NB4 (cell line): ENCODE results near the gene LINC01488.

Experiments
- DNase-seq: peaks from one replicate; pipeline ENCODE4 v3.0.0; 2010; ENCODE audit warnings: low read depth
- H3K4me3 ChIP-seq: one replicate; pipeline ENCODE4 v1.5.1; 2011; ENCODE audit warnings: mild to moderate bottlenecking, low read depth, low read length, moderate library complexity
- MYC ChIP-seq: IDR thresholded peaks from 2 replicates; pipeline ENCODE4 v1.6.1; 2011; ENCODE audit warnings: low read depth, low read length
- POLR2A ChIP-seq: IDR thresholded peaks from 2 replicates; pipeline ENCODE4 v1.6.1; 2011; ENCODE audit warnings: mild to moderate bottlenecking; ENCODE audit not compliant: insufficient read length; ENCODE audit errors: extremely low read depth
- TF ChIP-seq, protein P1 (sequence below): IDR thresholded peaks from one replicate; pipeline ENCODE4 v1.5.1; 2012; ENCODE audit warnings: low read depth, low read length
- TF ChIP-seq, protein P2 (sequence below): IDR thresholded peaks from 2 replicates; pipeline ENCODE4 v1.6.1; 2011; ENCODE audit warnings: low read depth, low read length

The LINC01488 gene

DNA sequence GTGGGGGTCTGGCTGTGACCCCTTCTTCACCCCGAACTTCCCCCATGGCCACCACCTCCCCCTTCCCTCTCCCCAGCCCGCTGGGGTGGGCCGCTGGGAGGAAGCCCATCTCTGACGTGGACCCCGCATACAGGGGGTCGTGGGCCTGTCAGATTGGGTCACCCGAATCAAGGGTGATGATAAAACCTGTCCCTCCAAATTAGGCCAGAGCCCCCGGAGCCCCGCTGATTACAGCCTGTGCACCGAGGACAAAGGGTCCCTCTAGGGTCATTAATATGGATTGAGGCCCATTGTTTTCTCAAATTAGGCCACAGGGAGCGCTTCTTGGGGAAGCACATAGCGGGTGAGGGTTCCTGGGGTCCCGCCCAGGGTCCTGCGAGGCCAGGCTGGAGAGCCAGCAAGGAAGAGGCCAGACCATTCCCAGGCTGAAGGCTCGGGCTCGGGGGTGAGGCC lies 4.9 kb upstream of the LINC01488 start:
- TF ChIP-seq MYC (no peak), POLR2A (no peak)
- H3K4me3 ChIP-seq = no peak overlapping the region
- DNase-seq = no peak

DNA sequence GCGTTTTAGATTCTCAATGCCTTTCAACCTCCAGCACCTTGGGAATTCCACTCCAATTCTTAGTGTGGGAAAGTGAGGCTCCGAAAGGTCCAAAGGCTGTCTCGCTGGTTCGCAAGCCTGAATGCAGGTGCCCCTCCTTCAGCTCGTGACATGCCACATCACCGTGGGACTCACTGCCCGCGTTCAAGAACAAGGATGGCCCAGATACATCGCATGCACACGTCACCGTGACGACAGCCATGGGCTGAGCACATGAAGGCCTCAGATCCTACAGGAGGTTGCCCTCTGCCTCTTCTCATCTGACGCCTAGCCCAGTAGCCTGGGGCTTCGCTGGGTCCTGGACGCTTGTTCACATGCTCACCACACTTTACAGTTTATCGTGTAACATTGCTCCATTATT lies 4.4 kb upstream of the LINC01488 start:
- TF ChIP-seq MYC = no peak
- TF ChIP-seq, protein P1, sequence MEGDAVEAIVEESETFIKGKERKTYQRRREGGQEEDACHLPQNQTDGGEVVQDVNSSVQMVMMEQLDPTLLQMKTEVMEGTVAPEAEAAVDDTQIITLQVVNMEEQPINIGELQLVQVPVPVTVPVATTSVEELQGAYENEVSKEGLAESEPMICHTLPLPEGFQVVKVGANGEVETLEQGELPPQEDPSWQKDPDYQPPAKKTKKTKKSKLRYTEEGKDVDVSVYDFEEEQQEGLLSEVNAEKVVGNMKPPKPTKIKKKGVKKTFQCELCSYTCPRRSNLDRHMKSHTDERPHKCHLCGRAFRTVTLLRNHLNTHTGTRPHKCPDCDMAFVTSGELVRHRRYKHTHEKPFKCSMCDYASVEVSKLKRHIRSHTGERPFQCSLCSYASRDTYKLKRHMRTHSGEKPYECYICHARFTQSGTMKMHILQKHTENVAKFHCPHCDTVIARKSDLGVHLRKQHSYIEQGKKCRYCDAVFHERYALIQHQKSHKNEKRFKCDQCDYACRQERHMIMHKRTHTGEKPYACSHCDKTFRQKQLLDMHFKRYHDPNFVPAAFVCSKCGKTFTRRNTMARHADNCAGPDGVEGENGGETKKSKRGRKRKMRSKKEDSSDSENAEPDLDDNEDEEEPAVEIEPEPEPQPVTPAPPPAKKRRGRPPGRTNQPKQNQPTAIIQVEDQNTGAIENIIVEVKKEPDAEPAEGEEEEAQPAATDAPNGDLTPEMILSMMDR = no peak
- TF ChIP-seq POLR2A = no peak
- TF ChIP-seq, protein P2, sequence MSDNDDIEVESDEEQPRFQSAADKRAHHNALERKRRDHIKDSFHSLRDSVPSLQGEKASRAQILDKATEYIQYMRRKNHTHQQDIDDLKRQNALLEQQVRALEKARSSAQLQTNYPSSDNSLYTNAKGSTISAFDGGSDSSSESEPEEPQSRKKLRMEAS = no peak
- DNase-seq = no peak
- no peak overlapping the region for H3K4me3 ChIP-seq

DNA sequence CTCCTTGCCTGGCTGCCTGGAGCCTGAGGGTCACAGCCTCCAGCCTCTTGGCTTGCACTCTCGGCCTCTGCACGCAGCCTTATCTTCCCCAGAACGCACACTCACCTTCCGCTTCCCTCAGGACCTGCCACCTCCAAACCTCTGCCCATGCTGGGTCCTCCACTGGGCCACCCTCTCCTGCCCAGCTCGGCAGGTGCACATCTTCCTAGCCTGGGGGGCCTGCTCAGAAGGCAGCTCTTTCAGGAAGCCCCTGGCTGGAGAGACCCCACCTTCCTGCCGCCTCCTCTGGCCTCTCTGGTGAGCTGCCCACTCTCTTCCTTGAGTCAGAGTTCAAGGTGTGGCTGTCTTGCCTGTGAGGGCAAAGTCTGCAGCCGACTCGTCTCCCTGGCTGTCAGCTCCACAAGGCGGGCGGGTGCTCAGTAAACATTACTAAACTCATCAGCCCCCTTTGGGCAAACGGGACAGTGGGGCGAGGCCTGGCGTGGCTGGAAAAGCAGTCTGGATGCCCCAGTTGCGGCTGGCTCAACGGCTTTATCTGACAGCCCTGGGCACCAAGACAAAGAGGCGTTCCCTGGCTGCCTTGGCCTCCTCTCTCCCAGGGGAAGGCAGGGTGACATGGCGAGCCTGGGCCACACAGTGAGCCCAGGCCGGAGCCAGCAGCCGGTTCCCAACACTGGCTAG lies 1.7 kb upstream of the LINC01488 start:
- no peak for DNase-seq
- no peak overlapping the region for H3K4me3 ChIP-seq
- no peak for TF ChIP-seq MYC
- TF ChIP-seq POLR2A = no peak
- TF ChIP-seq, protein P1 = no peak
- TF ChIP-seq, protein P2 = no peak

DNA sequence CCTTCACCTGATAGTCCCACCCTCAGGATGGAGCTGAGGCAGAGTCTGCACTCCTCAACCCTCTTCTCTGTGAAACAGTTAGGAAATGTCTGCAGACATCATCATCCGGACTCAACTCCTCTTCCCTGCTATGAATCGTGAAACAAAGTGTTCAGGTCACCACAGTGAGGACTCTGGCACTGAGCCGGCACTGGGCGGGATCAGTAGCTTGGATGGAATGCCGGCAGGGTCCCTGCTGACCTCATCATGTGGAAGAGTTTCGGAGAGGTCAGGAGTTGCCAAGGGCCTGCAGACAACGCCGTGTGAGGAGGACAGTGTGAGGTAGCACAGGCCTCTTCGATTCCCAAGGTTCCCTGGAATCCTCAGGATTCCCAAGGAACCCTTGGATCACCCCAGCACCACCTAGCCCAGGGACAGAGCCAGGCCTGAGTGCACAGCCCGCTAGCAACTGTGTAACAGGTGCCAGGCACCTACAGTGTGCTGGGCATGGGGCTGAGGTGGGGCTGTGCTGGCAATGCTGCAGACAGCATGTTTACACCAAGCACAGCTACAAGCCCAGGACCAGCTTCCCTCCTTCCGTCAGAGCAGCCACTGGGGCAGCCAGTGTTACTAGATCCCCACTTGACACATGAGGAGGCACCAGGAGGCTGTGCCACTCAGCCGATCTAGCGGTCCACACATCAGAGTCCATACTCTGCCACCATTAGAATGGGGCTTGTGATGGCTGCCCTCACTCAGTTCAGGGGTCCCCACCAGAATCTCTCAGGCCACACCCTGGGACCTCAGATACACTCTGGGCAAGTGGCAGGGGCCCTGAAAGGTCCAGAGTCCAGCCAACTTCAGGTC lies 693 bp upstream of the LINC01488 start:
- DNase-seq = no peak
- TF ChIP-seq POLR2A (no peak), MYC (no peak)
- TF ChIP-seq, protein P2 = no peak
- TF ChIP-seq, protein P1 = no peak
- H3K4me3 ChIP-seq = no peak overlapping the region

DNA sequence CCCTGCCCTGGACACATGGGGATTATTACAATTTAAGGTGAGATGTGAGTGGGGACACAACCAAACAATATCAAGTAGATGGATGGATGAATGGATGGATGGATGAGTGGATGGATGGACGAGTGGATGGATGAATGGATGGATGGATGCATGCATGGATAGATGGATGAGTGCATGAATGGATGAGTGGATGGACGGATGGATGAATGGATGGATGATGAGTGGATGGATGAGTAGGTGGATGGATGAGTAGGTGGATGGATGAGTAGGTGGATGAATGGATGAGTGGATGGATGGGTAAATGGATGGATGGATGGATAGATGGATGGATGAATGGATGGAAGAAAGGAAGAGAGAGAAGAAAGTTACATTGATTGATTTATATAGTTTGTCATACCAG lies 859 bp downstream of the LINC01488 start:
- TF ChIP-seq, protein P2 = no peak
- TF ChIP-seq POLR2A (no peak), MYC (no peak)
- TF ChIP-seq, protein P1 = no peak
- DNase-seq = no peak

DNA sequence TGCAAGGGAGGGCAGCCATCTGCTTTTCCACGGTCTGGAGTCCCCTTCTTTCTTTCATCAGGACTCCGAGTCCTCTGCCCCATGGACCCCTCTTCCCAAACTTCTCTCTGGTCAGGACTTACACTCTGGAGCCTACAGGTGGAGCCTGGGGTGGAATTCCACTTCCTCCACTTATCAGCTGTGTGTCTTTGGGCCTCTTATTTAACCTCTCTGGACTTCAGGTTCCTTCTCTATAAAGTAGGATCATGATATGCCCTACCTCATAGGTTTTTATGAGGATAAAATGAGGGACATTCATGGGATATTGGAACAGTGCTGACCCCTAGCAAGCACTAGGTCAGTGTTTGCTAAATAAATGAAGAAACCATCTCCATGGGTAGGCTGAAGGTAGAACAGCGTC lies 1.7 kb downstream of the LINC01488 start:
- no peak for DNase-seq
- no peak overlapping the region for H3K4me3 ChIP-seq
- TF ChIP-seq, protein P1 = no peak
- TF ChIP-seq MYC = no peak
- TF ChIP-seq POLR2A = no peak
- TF ChIP-seq, protein P2 = no peak

More for the DNA sequence above, 859 bp downstream of the LINC01488 start:
- H3K4me3 ChIP-seq = no peak overlapping the region
